Psoas muscle (tissue), 8 donors: ENCODE measurements around the gene LPP. TPM values are rescaled to one million over a fixed set of nuclear protein-coding genes. Genes with fewer than 3 reads are reported as not detected.
A peak's percentile ranks its signal among the peaks of the same experiment; 100 is the strongest.

Experiments used
- ATAC-seq, 4 donors: fragments of 200-7000 bp; cut with Tn5 transposase; one replicate each; pipeline ENCODE4 v1.9.1; 2020; ENCODE audit warnings: moderate library complexity in 3 of 4, mild to moderate bottlenecking in 2 of 4
- DNase-seq, 2 donors: peaks; one replicate each; pipeline ENCODE4 v3.0.0-alpha.2; 2020
- H3K27ac ChIP-seq: fragments of 200-600 bp; one replicate; pipeline ENCODE4 v1.8.0; 2022
- H3K27me3 ChIP-seq, 3 donors: fragments of 200-600 bp in 1 of 3; one replicate each; pipeline versions ENCODE4 v1.6.1 to v1.8.0; 2013 to 2022; ENCODE audit warnings: low read length in 2 of 3, mild to moderate bottlenecking in 2 of 3, moderate library complexity in 1 of 3; ENCODE audit not compliant: insufficient read depth in 3 of 3
- H3K36me3 ChIP-seq, 2 donors: fragments of 200-600 bp in 1 of 2; one replicate each; pipeline versions ENCODE4 v1.6.1 to v1.8.0; 2013 to 2022; ENCODE audit warnings: low read depth in 1 of 2, mild to moderate bottlenecking in 1 of 2, moderate library complexity in 1 of 2; ENCODE audit not compliant: insufficient read depth in 1 of 2
- H3K4me1 ChIP-seq: fragments of 200-600 bp; one replicate; pipeline ENCODE4 v1.8.0; 2022
- H3K4me3 ChIP-seq: fragments of 200-600 bp; one replicate; pipeline ENCODE4 v1.8.0; 2022; ENCODE audit warnings: mild to moderate bottlenecking
- H3K9me3 ChIP-seq: fragments of 200-600 bp; one replicate; pipeline ENCODE4 v1.8.0; 2022
- WGBS, 3 donors: extraction: QIAGEN DNeasy Blood & Tissue Kit; methylation state at CpG; one replicate each; pipeline versions ENCODE4 v1.1.6 to v1.1.7; 2013; 5-methylcytosine and 5-hydroxymethylcytosine counted together
- intact Hi-C, 2 donors: fragments of 100-400 bp; cut with DNase I; formaldehyde crosslinking; loops; one replicate each; pipeline versions ENCODE4 v1.11.0 to v1.14.2; 2022
- polyA plus RNA-seq, 3 donors: library from polyadenylated mRNA; stranded (reverse); fragments of 200-250 nt; gene quantifications; one replicate each; pipeline ENCODE4 v1.2.3, GENCODE V29; 2013
- total RNA-seq, 4 donors: library from RNA; stranded (reverse); fragmentation: NEBNext Ultra II Directional in 2 of 4; extraction: Animal tissue kit (Norgen Biotek cat#: 25700) in 2 of 4; gene quantifications; one replicate each; pipeline versions ENCODE4 v1.2.1 to v1.2.4, GENCODE V29; 2021 to 2023
- TF ChIP-seq, protein P1 (sequence below): fragments of 200-600 bp; IDR thresholded peaks from one replicate; pipeline ENCODE4 v1.8.0; 2022; ENCODE audit warnings: antibody characterized with exemption
- donor health status: healthy with polysubstance abuse.
- donor health status: DM: no; HTN: no; CAD: no; lungs with moderate emphysema.
- donor health status: Bipolar disorder and iron deficiency.
- donor health status: healthy.
- donor health status: DM: yes; HTN: yes; CAD: no.
- donor health status: DM: no; HTN: no; CAD: no.
- donor health status: DM: no; HTN: no; CAD: no.
- donor health status: DM: yes; HTN: yes; CAD: no.

Gene LPP
- total and polyA plus RNA-seq, 7 donors, result 2.6 to 80.3 (median 42.8) TPM

DNA sequence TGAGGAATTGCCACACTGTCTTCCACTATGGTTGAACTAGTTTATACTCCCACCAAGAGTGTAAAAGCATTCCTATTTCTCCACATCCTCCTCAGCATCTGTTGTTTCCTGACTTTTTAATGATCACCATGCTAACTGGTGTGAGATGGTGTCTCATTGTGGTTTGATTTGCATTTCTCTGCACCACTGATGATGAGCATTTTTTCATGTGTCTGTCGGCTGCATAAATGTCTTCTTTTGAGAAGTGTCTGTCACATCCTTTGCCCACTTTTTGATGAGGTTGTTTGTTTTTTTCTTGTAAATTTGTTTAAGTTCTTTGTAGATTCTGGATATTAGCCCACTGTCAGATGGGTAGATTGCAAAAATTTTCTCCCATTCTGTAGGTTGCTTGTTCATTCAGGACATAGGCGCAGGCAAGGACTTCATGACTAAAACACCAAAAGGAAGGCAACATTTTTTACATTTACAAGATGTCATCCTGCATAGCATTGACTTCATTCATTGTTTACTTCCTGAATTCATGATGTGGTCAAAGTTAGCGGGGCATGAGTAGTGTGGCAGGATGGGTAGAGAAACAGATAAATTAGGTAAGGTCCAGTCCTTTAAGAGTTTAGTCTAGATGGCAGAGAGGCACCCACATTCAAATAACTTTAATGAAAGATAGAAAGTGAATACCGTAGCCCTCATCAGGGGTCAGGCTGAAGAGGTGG is 45.1 kb upstream of the LPP start:
- Histone ChIP-seq H3K9me3 (no peaks in the 10 kb centered on the region), H3K36me3 (no peaks in the 10 kb centered on the region), H3K27me3 (no peaks in the 10 kb centered on the region), H3K4me3 (no peak overlapping the region), H3K4me1 (no peaks in the 10 kb centered on the region), H3K27ac (no peak overlapping the region)
- TF ChIP-seq, protein P1, sequence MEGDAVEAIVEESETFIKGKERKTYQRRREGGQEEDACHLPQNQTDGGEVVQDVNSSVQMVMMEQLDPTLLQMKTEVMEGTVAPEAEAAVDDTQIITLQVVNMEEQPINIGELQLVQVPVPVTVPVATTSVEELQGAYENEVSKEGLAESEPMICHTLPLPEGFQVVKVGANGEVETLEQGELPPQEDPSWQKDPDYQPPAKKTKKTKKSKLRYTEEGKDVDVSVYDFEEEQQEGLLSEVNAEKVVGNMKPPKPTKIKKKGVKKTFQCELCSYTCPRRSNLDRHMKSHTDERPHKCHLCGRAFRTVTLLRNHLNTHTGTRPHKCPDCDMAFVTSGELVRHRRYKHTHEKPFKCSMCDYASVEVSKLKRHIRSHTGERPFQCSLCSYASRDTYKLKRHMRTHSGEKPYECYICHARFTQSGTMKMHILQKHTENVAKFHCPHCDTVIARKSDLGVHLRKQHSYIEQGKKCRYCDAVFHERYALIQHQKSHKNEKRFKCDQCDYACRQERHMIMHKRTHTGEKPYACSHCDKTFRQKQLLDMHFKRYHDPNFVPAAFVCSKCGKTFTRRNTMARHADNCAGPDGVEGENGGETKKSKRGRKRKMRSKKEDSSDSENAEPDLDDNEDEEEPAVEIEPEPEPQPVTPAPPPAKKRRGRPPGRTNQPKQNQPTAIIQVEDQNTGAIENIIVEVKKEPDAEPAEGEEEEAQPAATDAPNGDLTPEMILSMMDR, result no peak
- DNase-seq (no peak), ATAC-seq (no peak)
- intact Hi-C loops, result no loop called here
- WGBS, 3 donors, result 92 to 94% (median 94%) methylated on average over 4 of the region's 4 CpGs

DNA sequence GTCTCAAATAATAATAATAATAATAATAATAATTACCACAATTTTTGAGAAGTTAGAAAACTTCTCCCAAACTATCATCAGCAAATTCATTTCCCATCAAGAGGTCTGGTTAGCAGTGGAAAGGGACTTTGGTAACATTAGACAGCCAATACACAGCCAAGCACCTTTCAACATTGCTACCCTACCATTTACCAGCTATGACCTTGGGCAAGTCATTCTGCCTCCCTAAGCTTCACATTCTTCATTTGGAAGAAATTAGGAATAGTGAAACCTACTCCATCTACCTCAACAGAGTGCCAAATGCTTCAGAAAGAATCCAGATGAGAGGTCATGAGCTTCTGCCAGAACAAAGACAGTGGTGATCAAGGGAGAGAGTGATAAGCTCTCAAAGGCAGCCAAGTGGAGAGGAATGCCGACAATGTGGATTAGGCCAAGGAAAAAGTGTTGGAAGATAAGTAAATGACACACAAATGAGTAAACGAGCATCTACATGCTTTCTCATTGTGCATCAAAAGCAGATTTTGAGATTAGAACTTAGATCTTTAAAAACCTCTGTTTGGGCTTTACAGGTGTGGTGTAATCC is 42.9 kb upstream of the LPP start:
- TF ChIP-seq, protein P1, result no peak
- H3K9me3 ChIP-seq, result no peaks in the 10 kb centered on the region
- no peaks in the 10 kb centered on the region for H3K36me3 ChIP-seq
- H3K27me3 ChIP-seq, result no peaks in the 10 kb centered on the region
- intact Hi-C loops, result no loop called here
- WGBS, 3 donors, result 32 to 59% (median 47%) methylated on average over 2 of the region's 2 CpGs
- DNase-seq, result no peak
- ATAC-seq, result peak in 1 of 4 donors; percentile 40
- no peaks in the 10 kb centered on the region for H3K4me1 ChIP-seq
- H3K4me3 ChIP-seq, result no peak overlapping the region
- no peak overlapping the region for H3K27ac ChIP-seq

DNA sequence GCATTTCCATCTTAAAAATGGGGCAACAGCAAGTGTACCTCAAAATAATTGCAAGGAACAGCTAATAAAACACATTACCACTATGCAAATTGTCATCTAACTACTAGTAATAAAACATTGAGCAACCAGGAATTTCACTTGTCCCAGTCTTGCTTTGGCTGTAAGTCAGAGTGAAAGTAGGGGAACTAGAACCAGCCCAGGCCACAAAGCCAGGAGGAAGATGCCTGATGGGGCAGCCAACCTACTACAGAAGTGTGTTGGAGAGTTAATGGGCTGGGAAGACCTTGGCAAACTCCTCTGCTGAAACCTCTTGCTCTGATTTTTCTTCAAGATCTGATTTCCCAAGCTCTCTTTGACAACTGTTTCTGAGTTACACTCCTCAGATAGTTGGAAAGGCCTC is 40.2 kb upstream of the LPP start:
- no peaks in the 10 kb centered on the region for H3K9me3 ChIP-seq
- intact Hi-C loops, result no loop called here
- H3K4me3 ChIP-seq, result no peak overlapping the region
- H3K27ac ChIP-seq, result no peak overlapping the region
- no peaks in the 10 kb centered on the region for H3K4me1 ChIP-seq
- TF ChIP-seq, protein P1, result no peak
- H3K27me3 ChIP-seq, result no peaks in the 10 kb centered on the region
- ATAC-seq (peak in 2 of 4 donors; percentile 37 to 38), DNase-seq (peak in 1 of 2 donors; percentile 58)
- no peaks in the 10 kb centered on the region for H3K36me3 ChIP-seq

DNA sequence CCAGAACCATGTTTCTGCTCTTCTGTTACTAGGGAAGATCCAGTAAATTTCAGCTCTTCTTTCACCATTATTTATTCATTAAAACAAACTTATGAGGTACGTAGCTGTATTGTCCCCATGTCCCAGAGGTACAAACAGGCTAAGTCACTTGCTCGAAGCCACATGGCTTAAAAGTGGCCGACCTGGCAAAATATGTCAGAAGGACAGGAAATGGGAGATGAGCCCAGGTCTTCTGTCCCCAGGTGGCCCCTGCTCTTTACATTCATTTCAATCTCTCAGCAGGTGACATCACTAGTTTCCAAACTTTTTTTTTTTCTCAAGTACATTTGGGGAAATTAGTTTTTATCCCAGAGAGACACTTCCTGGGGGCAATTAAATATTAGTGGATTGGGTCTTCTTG is 34.1 kb upstream of the LPP start:
- no peak for DNase-seq
- intact Hi-C loops, result no loop called here
- no peaks in the 10 kb centered on the region for H3K27me3 ChIP-seq
- peaks cover 11% of the 10 kb centered on the region for H3K4me1 ChIP-seq
- no peaks in the 10 kb centered on the region for H3K36me3 ChIP-seq
- no peak for ATAC-seq
- H3K9me3 ChIP-seq, result no peaks in the 10 kb centered on the region
- WGBS, 3 donors, result 26 to 45% (median 32%) methylated on average over 3 of the region's 3 CpGs
- H3K27ac ChIP-seq, result no peak overlapping the region
- no peak overlapping the region for H3K4me3 ChIP-seq
- TF ChIP-seq, protein P1, result no peak
